HG03469 (cell line): ENCODE data around the gene FHDC1.
"Not testable (repeated sequence)": the region's sequence is repeated elsewhere in the genome, so short reads cannot be mapped to it uniquely, and the experiment has no call there.

ENCODE experiments used
- ATAC-seq: cut with Tn5 transposase; IDR thresholded peaks from one replicate; pipeline ENCODE4 v1.9.1; 2021; ENCODE audit warnings: mild to moderate bottlenecking, moderate library complexity, moderate number of reproducible peaks; ENCODE audit not compliant: unreplicated experiment

FHDC1 gene, protein sequence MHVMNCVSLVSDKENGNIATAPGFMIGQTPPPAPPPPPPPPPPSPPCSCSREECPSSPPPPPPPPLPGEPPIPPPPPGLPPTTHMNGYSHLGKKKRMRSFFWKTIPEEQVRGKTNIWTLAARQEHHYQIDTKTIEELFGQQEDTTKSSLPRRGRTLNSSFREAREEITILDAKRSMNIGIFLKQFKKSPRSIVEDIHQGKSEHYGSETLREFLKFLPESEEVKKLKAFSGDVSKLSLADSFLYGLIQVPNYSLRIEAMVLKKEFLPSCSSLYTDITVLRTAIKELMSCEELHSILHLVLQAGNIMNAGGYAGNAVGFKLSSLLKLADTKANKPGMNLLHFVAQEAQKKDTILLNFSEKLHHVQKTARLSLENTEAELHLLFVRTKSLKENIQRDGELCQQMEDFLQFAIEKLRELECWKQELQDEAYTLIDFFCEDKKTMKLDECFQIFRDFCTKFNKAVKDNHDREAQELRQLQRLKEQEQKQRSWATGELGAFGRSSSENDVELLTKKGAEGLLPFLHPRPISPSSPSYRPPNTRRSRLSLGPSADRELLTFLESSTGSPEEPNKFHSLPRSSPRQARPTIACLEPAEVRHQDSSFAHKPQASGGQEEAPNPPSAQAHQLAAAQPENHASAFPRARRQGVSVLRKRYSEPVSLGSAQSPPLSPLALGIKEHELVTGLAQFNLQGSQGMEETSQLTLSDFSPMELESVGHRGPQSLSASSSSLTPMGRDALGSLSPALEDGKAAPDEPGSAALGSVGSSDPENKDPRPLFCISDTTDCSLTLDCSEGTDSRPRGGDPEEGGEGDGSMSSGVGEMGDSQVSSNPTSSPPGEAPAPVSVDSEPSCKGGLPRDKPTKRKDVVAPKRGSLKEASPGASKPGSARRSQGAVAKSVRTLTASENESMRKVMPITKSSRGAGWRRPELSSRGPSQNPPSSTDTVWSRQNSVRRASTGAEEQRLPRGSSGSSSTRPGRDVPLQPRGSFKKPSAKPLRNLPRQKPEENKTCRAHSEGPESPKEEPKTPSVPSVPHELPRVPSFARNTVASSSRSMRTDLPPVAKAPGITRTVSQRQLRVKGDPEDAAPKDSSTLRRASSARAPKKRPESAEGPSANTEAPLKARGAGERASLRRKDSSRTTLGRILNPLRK

DNA sequence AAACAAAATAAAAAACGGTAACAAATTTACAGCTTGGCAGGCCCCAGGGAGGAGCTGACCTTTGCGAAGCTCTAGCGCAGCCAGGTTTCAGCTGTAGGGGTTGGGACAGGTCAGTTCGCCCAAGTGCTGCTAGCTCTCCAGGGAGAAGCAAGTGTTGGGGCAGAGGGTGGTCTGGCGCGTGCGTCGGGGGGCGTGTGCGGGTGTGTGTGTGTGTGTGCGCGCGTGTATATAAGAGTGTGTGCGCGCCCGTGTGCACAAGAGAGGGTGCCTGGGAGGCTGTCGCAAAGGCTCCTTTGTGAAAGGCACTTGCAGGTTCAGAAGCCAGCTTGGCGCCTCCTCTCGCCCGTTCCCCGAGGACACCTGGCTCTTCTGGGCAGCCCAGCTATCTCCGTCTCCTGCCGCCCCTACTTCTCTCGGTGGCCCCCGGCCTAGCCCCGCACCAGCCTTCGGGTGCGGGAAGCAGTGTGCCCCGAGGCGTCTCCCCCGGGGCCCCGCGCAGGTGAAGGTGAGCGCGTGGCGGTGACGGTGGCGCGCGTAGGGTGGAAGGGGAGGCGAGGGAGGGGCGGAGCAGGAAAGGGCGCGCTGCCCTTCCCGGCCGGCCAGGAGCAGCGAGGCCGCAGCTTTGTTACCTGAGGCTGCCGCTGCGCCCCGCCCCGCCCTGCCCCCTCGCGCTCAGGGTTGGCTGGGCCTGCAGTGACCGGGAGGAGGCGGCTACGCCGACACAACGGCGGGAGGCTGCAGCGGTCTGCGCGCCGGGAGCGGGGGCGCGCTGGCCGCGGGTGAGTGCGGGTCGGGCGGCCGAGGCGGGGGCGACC lies at the start of gene FHDC1:
TSS of gene FHDC1 (plus strand) at position 693 of the 815 bp plus-strand sequence. CDS start 6,735 bp downstream, outside the sequence.
- ATAC-seq, result no peak

DNA sequence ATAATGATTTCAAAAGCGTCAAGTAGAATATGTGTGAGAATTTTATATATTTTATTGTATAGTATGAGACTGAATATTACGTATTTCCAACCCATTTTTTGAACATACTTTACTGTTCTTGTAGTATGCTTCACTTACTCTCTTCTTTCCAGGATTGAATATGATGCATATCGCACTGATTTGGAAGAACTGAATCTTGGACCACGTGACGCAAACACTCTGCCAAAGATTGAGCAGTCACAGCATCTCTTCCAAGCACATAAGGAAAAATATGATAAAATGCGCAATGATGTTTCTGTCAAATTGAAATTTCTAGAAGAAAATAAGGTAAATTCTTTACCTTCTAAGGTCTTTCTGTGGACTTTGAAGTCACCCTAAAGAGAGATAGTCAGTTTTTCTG lies 48.1 kb upstream of the FHDC1 start:
- ATAC-seq, result no peak

DNA sequence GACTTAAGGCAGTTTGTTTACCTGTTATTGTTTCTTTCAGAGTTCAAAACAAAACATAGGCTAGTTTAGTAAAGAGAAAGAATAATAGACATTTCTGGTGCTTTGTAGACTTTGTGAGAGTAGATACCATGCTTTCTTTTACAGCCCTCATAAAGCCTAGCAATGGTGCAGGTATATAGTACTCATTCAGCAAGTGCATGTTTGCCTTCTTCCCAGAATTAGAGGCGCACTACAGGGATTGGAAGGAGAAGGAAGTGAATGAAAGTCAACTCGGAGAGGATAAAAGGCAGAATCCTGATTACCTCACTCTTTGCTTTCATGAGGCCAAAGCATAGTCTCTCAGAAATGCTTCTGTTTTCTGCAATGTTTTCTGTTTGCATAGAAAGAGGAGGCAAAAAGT lies 43.1 kb upstream of the FHDC1 start:
- ATAC-seq, result no peak

DNA sequence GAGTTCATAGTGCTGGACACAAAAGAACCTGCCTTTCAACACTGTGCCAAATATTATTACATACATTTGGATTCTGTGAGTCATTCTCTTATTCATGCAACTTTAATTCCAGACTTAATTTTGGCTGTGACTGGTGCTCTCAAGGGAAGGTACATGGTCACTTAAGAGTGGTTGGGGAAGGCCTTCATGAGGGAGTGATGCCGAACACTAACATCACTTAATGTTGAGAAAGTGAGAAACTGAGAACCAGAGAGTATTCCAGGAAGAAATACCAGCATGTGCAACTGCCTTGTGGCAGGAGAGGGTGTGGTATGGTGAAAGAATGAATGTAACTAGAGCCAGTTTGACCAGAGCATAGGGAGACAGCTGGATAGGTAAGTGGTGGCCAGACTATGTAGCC lies 41.5 kb upstream of the FHDC1 start:
- no peak for ATAC-seq

DNA sequence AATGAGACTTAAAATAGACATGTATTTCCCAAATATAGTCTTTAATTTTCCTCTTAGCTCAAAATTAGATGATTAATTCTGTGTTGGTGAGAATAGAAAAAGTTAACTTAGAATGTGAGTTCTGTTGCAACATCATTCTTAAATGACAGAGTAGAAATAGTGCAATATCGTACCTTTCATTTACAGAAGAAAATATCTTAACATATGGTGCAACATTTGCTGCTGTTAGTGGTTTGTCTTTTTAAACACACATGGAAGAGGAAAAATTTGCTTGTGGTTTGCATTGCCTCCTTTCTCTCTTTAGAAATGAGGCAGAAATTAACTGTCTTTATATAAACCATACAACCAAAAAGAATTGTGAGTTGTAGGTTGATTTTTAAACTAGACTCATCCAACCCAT lies 39.3 kb upstream of the FHDC1 start:
- no peak for ATAC-seq

DNA sequence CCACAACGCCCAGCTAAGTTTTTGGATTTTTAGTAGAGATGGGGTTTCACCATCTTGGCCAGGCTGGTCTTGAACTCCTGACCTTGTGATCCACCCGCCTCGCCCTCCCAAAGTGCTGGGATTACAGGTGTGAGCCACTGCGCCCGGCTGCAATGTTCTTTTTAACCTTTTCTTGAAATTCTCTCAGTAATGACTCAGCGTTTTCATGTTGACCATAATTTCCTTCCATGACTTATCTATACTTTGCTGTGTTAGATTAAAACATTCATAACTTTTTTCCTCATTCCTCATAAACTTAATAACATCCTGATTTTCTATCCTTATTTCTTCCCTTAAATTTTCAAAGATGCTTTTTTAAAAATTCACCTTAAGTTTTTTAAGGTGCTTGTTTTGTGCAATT lies 38.0 kb upstream of the FHDC1 start:
- ATAC-seq, result not testable (repeated sequence)

DNA sequence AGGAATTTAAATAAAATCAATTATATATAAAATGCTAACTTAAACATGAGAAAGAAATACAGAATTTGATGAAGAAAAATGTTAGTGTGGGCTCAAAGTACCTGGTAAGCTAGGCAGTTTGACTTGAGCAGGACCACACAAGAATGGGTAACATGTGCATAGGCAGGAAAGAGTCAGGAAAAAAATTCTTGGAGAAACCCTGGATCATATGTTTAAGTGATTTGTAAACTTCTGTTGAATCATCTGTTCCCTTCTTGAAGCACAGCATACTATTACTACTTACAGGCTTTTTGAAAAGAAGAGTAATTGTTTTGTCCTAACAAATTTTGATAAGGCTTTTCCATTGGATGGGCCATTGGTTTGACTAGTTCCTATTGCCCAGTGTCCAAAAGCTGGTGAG lies 37.5 kb upstream of the FHDC1 start:
- ATAC-seq, result no peak

DNA sequence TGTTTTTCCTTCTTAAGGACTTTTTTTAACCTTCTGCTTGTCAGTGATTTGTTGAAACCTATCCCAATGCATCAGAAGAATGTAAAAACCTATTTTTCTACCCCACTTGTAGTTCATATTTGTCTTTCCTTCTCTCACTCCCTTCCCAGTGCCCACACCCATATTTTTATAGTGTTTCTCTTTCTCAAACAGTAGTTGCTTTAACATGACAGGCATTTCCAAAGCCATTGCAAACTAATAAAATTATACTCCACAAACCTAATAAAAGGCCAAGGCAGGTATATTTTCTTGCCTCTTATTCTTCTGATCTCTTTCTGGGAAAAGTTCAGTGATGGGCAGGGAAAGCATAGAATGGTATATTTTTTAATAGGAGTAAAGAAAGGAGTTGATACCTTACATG lies 35.7 kb upstream of the FHDC1 start:
- ATAC-seq, result no peak

DNA sequence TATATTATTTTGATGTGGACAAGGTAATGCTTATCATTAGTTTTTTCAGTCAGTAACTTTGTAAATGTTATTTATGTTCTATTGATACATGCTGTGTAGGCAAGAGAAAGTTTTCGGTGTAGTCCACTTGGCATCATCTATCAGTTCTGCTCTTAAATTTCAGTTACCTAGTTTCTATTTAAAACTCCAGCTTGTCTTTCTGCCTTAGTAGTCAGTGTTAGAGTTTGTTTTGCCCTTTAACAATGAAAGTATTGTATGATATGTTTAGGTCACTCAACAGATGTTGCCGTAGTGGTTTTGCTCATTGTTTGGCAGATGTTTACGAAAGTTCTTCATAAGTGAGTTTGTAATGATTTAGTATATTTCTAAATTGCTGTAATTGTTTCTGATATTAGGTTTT lies 34.9 kb upstream of the FHDC1 start:
- no peak for ATAC-seq

DNA sequence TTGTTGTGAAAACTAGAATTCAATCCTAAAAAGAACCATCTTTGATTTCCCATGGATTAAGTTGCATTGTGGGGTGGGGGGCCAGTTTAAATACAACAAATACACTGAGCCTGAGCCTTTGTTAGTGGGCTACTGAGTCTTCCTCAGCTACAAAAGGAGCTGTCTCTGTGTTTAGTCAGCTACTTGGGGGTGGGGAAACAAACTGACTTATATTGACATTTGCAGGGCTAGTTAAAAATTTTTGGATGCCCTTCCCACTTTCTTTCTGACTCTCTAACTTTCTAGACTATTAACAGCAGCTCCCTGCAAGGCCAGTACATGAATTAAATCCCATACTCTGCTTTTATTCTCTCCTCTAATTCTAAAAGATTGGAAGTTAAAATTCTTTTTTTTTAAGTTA lies 32.5 kb upstream of the FHDC1 start:
- no peak for ATAC-seq

DNA sequence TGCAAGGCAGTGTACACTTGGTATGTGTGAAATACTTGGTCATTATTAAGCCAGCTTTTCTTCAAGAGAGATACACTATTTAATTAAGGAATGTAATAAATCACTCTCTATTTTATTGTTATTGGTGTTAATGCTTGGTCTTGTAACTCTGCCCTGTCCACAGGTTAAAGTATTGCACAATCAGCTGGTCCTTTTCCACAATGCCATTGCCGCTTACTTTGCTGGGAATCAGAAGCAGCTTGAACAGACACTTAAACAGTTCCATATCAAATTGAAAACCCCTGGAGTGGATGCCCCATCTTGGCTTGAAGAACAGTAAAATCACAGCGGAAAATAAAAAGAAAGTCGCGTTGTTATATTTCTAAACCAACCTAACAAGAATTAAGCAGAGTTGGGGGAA lies 26.2 kb upstream of the FHDC1 start:
- no peak for ATAC-seq

DNA sequence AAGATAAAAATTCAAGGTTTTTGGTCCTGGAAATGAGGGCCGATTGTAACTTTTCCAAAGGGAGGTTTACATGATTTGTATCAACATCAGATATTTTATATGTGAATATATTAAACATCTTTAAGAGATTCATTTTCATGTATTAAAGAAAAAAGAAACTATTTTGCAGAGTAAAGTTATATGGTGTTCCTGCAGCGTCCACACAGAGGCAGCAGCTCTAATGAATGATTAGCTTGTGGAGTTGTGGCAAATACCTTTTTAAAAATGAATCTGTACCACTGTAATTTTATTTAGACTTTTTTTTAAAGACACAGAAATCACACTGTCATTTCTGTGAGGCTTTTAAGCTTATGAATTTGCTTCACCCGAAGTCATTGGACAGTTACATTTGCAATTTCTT lies 25.6 kb upstream of the FHDC1 start:
- no peak for ATAC-seq

DNA sequence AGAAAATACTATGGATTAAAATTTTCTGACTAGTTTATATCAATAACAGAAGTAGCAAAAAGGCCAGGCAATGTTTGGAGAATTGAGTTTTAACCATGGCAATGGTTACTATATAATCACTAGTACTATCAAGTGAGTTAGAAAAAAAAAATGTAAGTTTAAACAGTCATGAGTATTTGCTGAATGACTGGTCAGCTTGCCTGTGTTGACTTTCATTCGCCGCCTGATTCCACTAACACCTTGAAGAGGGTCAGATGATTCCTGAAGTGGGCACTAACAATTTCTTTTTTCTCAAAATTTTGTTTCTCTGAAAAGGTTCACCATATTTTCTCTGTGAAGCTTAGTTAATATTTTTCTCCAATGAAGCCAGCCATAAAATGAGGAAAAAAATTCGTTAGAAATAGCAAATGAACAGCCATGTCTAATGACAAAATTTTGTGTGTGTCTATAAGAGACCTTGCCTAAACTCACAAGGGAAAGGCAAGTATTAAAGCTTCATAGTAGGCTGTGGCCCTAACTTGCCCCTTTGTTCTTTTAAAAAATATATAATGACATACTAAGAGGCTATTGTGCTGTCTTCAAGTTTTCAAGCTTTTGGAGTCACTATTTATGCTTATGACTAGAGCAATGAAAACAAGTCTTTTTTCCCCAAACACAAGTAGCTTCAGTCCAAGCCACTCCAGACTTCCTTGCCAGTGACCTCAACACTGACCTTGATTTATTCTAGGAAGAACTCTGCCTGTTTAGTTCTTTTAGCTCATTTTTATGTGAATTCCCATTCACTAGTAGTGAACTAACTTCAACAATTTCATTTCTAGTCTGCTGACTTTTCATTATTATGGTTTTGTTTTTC lies 18.4 kb upstream of the FHDC1 start:
- no peak for ATAC-seq

DNA sequence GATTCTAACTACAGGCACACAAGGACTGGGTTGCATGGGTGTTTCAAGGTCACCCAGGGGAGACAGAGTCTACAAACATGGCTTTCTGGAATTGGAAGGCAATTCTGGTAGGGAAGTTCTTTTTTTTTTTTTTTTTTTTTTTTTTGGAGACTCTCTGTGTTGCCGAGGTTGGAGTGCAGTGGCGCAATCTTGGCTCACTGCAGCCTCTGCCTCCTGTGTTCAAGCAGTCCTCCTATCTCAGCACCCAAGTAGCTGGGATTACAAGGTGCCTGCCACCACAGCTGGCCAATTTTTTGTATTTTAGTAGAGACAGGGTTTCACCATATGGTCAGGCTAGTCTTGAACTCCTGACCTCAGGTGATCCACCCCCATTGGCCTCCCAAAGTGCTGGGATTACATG lies 16.3 kb upstream of the FHDC1 start:
- no peak for ATAC-seq

DNA sequence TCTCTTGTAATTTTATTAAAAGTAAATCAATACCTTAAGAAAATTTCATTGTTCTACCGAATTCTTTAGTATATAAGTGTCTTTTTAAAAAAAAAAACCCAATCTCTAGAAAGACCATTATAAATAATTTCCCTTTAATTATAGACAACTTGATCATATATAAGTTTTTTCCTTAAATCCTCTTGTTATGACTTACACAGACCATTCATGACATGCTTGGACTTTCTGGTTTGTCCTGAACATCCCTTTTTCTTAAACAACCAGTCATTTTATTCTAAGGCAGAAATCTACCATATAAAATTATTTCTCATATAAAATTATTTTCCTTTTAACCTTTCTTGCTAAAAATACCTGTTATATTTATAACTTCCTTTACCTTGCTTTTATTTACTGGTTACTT lies 15.4 kb upstream of the FHDC1 start:
- no peak for ATAC-seq

DNA sequence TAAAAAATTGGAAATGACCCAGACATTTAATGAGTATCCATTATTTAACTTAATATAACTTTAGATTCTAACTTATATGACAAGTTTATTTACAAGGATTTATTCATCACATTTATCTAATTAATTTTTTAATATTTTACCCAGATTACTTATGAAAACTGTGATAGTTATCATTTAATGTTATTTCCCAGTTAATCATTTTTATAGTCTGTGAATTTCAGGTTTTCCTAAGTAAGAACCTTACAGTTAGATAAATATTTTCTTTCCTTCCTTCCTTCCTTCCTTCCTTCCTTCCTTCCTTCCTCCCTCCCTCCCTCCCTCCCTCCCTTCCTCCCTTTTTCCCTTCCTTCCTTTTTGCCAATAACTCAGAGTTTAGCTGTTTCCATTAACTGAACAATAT lies 14.8 kb upstream of the FHDC1 start:
- ATAC-seq, result no peak

DNA sequence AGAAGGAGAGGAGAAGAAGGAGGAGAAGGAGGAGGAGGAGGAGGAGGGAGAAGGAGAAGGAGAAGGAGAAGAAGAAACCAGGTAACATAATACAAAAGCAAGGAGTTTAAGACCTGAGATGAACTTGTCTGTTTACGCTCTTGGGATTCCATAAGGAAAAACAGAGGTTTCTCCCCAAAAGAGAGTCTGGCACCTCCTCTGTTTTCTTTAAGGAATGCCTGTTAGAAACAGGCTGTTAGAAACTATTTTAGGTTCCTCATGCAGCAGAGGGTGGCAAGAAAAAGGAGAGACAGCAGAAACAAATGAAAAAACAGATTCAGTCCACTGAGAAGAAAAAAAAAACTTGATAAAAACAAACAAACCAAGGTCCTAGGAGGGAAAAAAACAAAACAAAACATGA lies 10.3 kb upstream of the FHDC1 start:
- no peak for ATAC-seq

DNA sequence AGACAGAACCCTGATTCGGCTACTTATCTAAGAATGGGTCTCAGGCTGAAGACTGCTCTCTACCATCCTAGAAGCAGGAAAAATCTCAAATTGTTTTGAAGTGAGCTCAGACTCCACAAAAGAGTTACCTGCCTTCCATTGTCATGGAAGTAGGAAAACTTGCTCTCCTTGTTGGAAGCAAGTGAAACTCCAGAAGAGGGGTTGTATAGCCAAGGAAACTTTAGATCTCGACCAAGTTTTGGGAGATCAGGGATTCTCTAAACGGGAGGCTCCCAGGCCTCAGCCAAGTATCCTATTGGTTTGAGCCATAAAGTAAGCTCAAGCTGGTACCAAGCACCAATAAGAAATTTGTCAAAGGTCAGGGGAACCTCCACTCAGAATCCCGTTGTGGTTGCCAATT lies 9.2 kb upstream of the FHDC1 start:
- no peak for ATAC-seq

DNA sequence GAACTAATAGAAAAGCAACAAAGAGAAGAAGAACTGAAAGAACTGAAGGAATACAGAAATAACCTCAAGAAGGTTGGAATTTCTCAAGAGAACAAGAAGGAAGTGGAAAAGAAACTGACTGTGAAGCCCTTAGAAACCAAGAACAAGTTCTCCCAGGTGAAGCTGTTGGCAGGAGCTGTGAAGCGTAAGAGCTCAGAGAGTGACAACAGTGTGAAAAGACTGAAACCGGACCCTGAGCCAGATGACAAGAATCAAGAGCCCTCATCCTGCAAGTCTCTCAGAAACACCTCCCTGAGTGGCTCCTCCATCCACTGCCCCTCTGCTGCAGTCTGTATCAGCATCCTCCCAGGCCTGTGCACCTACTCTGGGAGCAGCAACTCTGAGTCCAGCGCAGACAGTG lies 8.4 kb upstream of the FHDC1 start:
- no peak for ATAC-seq

DNA sequence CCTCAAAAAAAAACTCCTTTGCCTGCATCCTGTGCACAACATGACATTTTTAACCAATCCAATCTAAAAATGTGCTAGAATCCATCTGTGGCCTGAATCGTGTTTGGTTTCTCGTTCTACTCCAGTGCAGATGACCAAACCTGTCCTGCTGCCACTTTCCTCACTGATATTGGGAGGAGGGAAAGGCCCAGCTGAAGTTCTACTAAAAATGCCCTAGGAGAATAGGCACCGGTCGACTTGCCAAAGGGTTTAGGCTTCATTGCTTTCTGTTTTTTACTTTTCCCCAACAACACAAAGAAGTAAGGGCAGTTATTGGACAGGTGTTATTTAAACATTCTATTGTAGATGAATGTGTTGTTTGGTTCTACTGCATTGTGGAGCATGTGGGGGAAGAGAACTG lies 7.8 kb upstream of the FHDC1 start:
- no peak for ATAC-seq
